ENCODE results near the gene APBB2.
"Not testable (repeated sequence)": the region's sequence is repeated elsewhere in the genome, so short reads cannot be mapped to it uniquely, and the experiment has no call there.

Gene APBB2

GRCh38 chr4:41157009-41157408 is 57.3 kb downstream of the APBB2 start:
- no peaks in the 10 kb centered on the region for H3K36me3 ChIP-seq (ENCODE audit: insufficient read depth, insufficient read length, low read length)
- TF ChIP-seq YY1 (IDR thresholded peaks at IDR 0.05; ENCODE audit: insufficient read depth, insufficient read length) (no peak), SUZ12 (IDR thresholded peaks at IDR 0.05; ENCODE audit: extremely low read depth, insufficient read depth, insufficient read length) (no peak), ZNF274 (IDR thresholded peaks at IDR 0.05; ENCODE audit: low read depth, low read length) (no peak)
- H3K9ac ChIP-seq (ENCODE audit: insufficient read length, low read depth) = no peak overlapping the region
- H3K27me3 ChIP-seq (ENCODE audit: insufficient read depth, insufficient read length) = no peaks in the 10 kb centered on the region
- H3K9me3 ChIP-seq (ENCODE audit: insufficient read depth, low read length) = no peaks in the 10 kb centered on the region
- DNase-seq (ENCODE audit: low read depth, low spot score) = no peak
- H3K4me1 ChIP-seq (ENCODE audit: insufficient read depth, insufficient read length) = no peaks in the 10 kb centered on the region
- H3K4me3 ChIP-seq (ENCODE audit: insufficient read length, low read depth) = no peak overlapping the region

GRCh38 chr4:41156574-41156973 is 57.8 kb downstream of the APBB2 start:
- DNase-seq (ENCODE audit: low read depth, low spot score) = no peak
- Histone ChIP-seq H3K36me3 (ENCODE audit: insufficient read depth, insufficient read length, low read length) (no peaks in the 10 kb centered on the region), H3K9ac (ENCODE audit: insufficient read length, low read depth) (no peak overlapping the region), H3K9me3 (ENCODE audit: insufficient read depth, low read length) (no peaks in the 10 kb centered on the region), H3K4me1 (ENCODE audit: insufficient read depth, insufficient read length) (no peaks in the 10 kb centered on the region), H3K27me3 (ENCODE audit: insufficient read depth, insufficient read length) (no peaks in the 10 kb centered on the region), H3K4me3 (ENCODE audit: insufficient read length, low read depth) (no peak overlapping the region)
- TF ChIP-seq ZNF274 (IDR thresholded peaks at IDR 0.05; ENCODE audit: low read depth, low read length) (no peak), SUZ12 (IDR thresholded peaks at IDR 0.05; ENCODE audit: extremely low read depth, insufficient read depth, insufficient read length) (no peak), YY1 (IDR thresholded peaks at IDR 0.05; ENCODE audit: insufficient read depth, insufficient read length) (no peak)

- H3K36me3 ChIP-seq (ENCODE audit: insufficient read depth, insufficient read length, low read length) = no peaks in the 10 kb centered on the region
- H3K27me3 ChIP-seq (ENCODE audit: insufficient read depth, insufficient read length) = no peaks in the 10 kb centered on the region
- TF ChIP-seq SUZ12 (IDR thresholded peaks at IDR 0.05; ENCODE audit: extremely low read depth, insufficient read depth, insufficient read length) (no peak), YY1 (IDR thresholded peaks at IDR 0.05; ENCODE audit: insufficient read depth, insufficient read length) (no peak), ZNF274 (IDR thresholded peaks at IDR 0.05; ENCODE audit: low read depth, low read length) (no peak)
- H3K4me3 ChIP-seq (ENCODE audit: insufficient read length, low read depth) = no peak overlapping the region
- H3K9me3 ChIP-seq (ENCODE audit: insufficient read depth, low read length) = no peaks in the 10 kb centered on the region
- DNase-seq (ENCODE audit: low read depth, low spot score) = no peak
- no peaks in the 10 kb centered on the region for H3K4me1 ChIP-seq (ENCODE audit: insufficient read depth, insufficient read length)
- H3K9ac ChIP-seq (ENCODE audit: insufficient read length, low read depth) = no peak overlapping the region
Observed at GRCh38 chr4:41155194-41155830, 59.0 kb downstream of the APBB2 start.

- Histone ChIP-seq H3K4me1 (ENCODE audit: insufficient read depth, insufficient read length) (no peaks in the 10 kb centered on the region), H3K9ac (ENCODE audit: insufficient read length, low read depth) (no peak overlapping the region), H3K36me3 (ENCODE audit: insufficient read depth, insufficient read length, low read length) (no peaks in the 10 kb centered on the region), H3K4me3 (ENCODE audit: insufficient read length, low read depth) (no peak overlapping the region), H3K27me3 (ENCODE audit: insufficient read depth, insufficient read length) (no peaks in the 10 kb centered on the region), H3K9me3 (ENCODE audit: insufficient read depth, low read length) (no peaks in the 10 kb centered on the region)
- TF ChIP-seq ZNF274 (IDR thresholded peaks at IDR 0.05; ENCODE audit: low read depth, low read length) (no peak), YY1 (IDR thresholded peaks at IDR 0.05; ENCODE audit: insufficient read depth, insufficient read length) (no peak), SUZ12 (IDR thresholded peaks at IDR 0.05; ENCODE audit: extremely low read depth, insufficient read depth, insufficient read length) (no peak)
- no peak for DNase-seq (ENCODE audit: low read depth, low spot score)
Observed at GRCh38 chr4:41154814-41155177, 59.5 kb downstream of the APBB2 start.

- Histone ChIP-seq H3K9me3 (ENCODE audit: insufficient read depth, low read length) (no peaks in the 10 kb centered on the region), H3K4me1 (ENCODE audit: insufficient read depth, insufficient read length) (no peaks in the 10 kb centered on the region), H3K27me3 (ENCODE audit: insufficient read depth, insufficient read length) (no peaks in the 10 kb centered on the region), H3K9ac (ENCODE audit: insufficient read length, low read depth) (no peak overlapping the region), H3K4me3 (ENCODE audit: insufficient read length, low read depth) (no peak overlapping the region), H3K36me3 (ENCODE audit: insufficient read depth, insufficient read length, low read length) (no peaks in the 10 kb centered on the region)
- TF ChIP-seq ZNF274 (IDR thresholded peaks at IDR 0.05; ENCODE audit: low read depth, low read length) (no peak), YY1 (IDR thresholded peaks at IDR 0.05; ENCODE audit: insufficient read depth, insufficient read length) (no peak), SUZ12 (IDR thresholded peaks at IDR 0.05; ENCODE audit: extremely low read depth, insufficient read depth, insufficient read length) (no peak)
- no peak for DNase-seq (ENCODE audit: low read depth, low spot score)
Observed at GRCh38 chr4:41154010-41154813, 60.1 kb downstream of the APBB2 start.

GRCh38 chr4:41150401-41150800 is 63.9 kb downstream of the APBB2 start:
- Histone ChIP-seq H3K9ac (ENCODE audit: insufficient read length, low read depth) (no peak overlapping the region), H3K4me1 (ENCODE audit: insufficient read depth, insufficient read length) (no peaks in the 10 kb centered on the region), H3K27me3 (ENCODE audit: insufficient read depth, insufficient read length) (no peaks in the 10 kb centered on the region), H3K4me3 (ENCODE audit: insufficient read length, low read depth) (no peak overlapping the region), H3K36me3 (ENCODE audit: insufficient read depth, insufficient read length, low read length) (no peaks in the 10 kb centered on the region), H3K9me3 (ENCODE audit: insufficient read depth, low read length) (no peaks in the 10 kb centered on the region)
- TF ChIP-seq SUZ12 (IDR thresholded peaks at IDR 0.05; ENCODE audit: extremely low read depth, insufficient read depth, insufficient read length) (no peak), YY1 (IDR thresholded peaks at IDR 0.05; ENCODE audit: insufficient read depth, insufficient read length) (no peak), ZNF274 (IDR thresholded peaks at IDR 0.05; ENCODE audit: low read depth, low read length) (no peak)
- DNase-seq (ENCODE audit: low read depth, low spot score) = no peak

GRCh38 chr4:41149568-41149967 is 64.8 kb downstream of the APBB2 start:
- H3K9ac ChIP-seq (ENCODE audit: insufficient read length, low read depth); H3K4me3 ChIP-seq (ENCODE audit: insufficient read length, low read depth); H3K9me3 ChIP-seq (ENCODE audit: insufficient read depth, low read length); H3K27me3 ChIP-seq (ENCODE audit: insufficient read depth, insufficient read length); H3K4me1 ChIP-seq (ENCODE audit: insufficient read depth, insufficient read length); DNase-seq (ENCODE audit: low read depth, low spot score); H3K36me3 ChIP-seq (ENCODE audit: insufficient read depth, insufficient read length, low read length): not testable (repeated sequence)
